Subcutaneous adipose tissue (tissue), 4 donors: Measurements from ENCODE around the gene TLE4. TPM values are rescaled to one million over a fixed set of nuclear protein-coding genes. Genes with fewer than 3 reads are reported as not detected.

Source experiments
- total RNA-seq, 4 donors: library from RNA; depleted of rRNA; stranded (reverse); fragments of >200 nt; gene quantifications; one replicate each; pipeline ENCODE4 v1.1.0, GENCODE V29; 2016
- TF ChIP-seq, protein P1 (sequence below): fragments of 450-650 bp; IDR thresholded peaks from one replicate; pipeline ENCODE4 v1.5.1; 2016; ENCODE audit warnings: low read depth, mild to moderate bottlenecking, control low read depth, antibody characterized with exemption, moderate library complexity

The TLE4 gene
- total RNA-seq, 4 donors from 2014 or later: 16.5 to 25.2 (median 21.2) TPM

DNA sequence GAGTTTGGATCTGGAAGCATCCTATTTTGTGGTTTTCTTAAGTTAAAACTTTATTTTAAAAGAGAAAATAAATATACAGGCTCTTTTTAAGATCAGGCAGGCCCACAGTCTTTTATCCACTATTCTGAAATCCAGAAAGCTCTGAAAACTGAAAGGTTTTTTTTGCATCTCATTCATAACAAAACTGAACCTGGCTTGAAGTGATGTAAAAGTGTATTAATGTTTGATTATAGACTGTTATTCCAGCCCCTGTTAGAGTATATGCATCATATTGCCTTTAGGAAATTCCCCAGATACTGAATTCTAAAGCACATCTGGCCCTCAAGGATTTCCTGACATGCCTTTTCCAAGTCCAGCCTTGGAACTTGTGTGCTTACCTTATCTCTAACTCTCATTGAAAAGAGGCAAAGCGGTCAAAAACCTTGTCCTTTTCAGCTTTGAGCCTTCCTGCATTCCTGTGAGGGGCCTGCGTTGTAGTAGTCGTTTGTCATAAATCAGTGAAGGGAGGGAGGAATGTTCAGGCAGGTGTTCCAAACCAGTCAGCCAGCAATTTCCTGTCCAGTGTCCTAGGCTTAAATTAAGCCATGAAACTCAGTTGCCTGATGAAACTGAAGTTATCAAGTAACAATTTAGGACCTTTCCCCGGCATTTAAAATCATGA is 110.4 kb downstream of the TLE4 start:
- TF ChIP-seq, protein P1, sequence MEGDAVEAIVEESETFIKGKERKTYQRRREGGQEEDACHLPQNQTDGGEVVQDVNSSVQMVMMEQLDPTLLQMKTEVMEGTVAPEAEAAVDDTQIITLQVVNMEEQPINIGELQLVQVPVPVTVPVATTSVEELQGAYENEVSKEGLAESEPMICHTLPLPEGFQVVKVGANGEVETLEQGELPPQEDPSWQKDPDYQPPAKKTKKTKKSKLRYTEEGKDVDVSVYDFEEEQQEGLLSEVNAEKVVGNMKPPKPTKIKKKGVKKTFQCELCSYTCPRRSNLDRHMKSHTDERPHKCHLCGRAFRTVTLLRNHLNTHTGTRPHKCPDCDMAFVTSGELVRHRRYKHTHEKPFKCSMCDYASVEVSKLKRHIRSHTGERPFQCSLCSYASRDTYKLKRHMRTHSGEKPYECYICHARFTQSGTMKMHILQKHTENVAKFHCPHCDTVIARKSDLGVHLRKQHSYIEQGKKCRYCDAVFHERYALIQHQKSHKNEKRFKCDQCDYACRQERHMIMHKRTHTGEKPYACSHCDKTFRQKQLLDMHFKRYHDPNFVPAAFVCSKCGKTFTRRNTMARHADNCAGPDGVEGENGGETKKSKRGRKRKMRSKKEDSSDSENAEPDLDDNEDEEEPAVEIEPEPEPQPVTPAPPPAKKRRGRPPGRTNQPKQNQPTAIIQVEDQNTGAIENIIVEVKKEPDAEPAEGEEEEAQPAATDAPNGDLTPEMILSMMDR: no peak

DNA sequence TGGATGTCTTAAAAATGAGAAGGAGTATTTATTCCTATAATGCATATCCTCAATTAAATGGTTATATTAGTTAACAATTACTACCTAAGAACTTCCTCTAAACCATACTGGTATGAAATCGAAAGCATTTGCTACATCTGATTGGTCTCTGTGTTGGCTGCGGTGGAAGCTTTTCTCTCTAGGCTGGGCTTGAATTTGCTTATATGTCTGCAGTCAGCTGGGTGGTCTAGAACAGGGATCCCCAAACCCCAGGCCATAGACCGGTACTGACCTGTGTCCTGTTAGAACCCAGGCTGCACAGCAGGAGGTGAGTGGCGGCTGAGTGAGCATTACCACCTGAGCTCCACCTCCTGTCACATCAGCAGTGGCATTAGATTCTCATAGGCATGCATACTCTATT is 112.3 kb downstream of the TLE4 start:
- TF ChIP-seq, protein P1: no peak

DNA sequence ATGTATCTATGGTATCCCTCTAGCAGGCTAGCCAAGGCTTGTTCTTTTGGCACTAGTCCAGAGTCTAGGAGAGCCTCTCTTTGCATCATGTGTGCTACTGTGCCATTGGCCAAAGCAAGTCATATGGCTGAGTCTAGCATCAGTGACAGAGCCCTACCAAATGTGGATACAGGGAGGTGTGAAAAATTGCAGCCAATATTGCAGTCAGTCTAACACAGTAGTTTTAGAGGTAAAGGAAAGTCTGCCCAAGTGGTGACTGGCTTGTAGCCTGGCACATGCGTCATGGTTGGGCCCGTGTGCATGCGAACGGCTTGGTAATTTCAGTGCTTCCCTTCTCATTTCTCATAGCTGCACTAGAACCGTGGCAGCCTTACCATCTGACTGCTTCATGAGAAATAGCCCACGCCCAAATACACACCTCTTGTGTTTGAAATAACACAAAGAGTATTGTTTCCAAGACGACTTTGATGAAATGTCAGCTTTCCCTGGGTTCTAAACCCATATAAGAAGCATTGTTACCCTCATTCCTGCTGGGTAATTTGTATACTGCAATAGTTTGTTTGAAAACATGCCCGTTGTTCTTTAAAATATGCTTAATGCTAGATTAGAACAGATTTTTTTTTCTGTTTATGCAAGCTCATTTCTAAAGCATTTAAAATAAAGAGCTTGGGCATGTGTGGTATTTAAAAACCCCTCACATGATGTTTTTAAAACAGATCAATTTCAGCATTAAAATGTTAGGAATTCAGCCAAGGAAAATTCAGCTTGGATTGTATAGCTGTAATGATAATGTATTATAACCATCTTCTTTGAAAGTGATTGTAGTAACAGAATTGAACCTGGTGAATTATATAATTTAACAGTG is 113.2 kb downstream of the TLE4 start:
- TF ChIP-seq, protein P1: no peak

DNA sequence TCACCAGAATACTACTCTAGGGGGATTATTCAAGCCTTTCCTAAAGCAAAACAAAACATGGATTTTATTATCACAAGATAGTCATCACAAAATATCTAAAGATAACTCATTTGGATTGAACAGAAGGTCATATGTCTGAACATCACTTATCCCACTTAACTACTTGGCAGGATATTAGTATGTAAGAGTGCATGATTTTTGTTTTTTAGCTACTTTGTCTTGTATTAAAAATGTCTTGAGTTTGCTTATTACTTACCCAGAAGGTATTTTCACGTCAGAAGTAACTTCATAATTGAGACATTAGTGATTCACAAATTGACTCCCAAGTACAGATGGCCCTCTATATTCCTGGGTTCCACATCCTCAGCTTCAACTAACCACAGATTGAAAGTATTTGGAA is 113.8 kb downstream of the TLE4 start:
- TF ChIP-seq, protein P1: no peak

DNA sequence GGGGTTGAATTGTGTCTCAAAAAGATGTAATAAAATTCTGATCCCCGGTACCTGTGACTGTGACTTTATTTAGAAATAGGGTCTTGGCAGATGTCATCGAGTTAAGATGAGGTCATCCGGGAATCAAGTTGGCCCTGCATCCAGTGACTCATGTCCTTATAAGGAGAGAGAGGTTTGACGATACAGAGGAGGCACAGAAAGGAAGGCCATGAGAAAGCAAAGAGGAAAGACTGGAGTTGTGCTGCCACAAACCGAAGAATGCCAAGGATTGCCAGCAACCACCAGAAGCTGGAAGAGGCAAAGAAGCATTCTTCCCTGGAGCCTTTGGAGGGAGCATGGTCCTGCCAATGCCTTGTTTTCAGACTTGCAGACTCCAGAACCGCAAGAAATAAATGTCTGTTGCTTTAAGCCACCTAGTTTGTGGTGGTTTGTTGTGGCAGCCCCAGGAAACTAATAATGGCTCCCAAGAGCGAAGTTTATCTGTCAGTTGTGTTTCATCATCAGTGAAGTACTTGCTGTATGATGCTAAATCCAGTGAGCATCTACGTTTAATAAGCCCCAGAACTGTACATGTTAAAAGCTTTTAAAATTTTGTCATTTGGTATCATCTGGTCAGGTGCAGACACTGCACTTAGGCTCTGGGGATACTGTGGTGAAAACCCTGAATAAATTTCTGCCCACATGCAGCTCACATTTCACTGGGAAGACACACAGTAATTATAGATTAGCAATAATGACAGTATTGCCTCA is 114.8 kb downstream of the TLE4 start:
- TF ChIP-seq, protein P1: no peak

DNA sequence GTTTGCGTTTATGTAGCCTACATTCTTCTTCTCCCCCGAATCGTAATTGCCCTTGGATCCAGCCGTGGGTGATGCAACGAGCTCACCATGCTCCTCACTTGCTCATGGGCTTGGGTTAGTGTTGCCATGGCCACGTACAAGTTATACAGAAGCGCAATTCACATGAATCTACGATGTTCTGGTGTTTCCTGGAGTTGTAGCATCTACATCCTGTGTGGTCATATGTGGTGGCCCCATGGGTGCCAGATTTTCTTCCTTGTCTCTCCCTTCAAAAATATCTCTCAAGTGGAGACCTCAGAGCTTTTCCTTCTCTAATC is 115.3 kb downstream of the TLE4 start:
- TF ChIP-seq, protein P1: no peak

DNA sequence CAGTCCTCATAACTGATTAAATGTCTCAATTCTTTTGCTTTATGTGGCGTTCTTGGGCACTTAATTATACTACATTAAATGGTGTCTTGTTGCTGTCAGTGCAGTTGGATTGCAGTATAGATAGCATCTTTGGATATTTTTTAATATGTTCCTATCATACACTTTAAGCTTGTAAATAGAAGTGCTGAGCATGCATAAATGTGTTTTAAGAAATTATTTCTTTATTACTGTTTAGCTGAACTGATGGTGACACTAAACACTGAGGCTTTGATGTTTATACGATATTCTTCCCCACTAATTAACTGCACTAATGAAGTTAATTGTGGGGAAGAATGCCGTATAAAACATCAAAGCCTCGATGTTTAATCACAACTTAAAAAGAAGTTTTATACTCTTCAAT is 116.6 kb downstream of the TLE4 start:
- TF ChIP-seq, protein P1: no peak
